Cerebellar nuclear complex (tissue), 1 donor: ENCODE results near the gene SEMA3D.

Experiments used
- DNase-seq, 2 experiments: peaks; one replicate each; lab custom pipeline; 2025; lab: John Stamatoyannopoulos, UW

SEMA3D gene

GRCh38 chr7:85184599-85185423, 2.0 kb downstream of the SEMA3D start:
- DNase-seq: no peak

DNA sequence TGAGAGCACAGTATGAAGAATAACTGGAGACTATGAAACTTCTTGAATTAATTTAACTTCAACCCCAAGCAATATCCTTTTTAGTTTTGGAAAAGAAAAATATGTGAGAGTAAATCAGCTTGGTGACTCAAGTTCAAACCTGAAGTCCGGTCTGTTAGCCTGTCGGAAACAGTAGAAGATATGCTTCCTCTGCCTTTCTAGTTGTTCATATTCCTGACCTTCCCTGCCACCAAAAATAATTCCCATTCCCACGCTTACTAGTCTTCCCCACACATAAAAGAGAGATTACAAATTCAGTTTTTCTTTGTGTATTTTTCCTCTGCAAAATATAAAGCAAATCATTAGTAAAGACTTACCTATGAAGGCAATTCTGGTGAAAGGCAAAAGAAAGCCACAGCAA, 3.6 kb downstream of the SEMA3D start:
- DNase-seq: no peak

DNA sequence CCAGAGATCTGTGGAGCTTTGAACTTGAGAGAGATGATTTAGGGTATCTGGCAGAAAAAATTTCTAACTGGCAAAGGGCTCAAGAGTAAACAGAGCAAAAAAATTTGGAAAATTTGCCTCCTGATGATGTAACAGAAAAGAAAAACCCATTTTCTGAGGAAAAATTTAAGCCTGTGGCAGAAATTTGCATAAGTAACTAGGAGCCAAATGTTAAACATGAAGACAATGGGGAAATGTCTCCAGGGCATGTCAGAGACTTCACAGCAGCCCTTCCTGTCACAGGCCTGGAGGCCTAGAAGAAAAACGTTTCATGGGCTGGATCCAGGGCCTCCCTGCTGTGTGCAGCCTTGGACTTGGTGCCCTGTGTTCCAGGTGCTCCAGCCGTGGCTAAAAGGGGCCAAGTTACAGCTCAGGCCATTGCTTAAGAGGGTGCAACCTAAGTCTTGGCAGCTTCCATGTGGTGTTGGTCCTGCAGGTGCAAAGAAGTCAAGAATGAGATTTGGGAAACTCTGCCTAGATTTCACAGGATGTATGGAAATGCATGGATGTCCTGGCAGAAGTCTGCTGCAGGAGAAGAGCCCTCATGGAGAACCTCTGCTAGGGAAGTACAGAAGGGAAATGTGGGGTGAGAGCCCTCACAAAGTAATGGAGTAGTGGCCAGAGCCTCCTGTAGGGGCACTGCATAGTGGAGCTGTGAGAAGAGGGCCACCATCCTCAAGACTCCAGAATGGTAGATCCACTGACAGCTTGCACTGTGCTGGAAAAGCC, 8.1 kb downstream of the SEMA3D start:
- DNase-seq: no peak

DNA sequence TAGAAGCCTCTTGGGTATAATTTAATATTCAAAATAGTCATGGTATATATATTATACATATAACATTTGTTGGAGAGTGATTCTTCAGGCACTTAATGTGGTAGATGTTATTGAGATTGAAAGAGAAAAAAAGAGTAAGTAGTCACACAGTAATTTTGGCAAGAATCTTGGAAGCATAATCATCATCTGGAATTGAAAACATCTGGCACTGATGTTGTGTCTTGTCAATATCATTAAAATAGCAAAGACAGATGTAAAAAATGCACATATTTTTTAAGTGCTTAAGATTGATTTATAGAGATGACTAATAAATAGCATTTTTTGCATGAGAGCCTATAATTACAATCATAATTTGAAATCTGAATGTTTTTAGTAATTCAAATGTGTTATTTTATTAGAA, 9.5 kb downstream of the SEMA3D start:
- no peak for DNase-seq

DNA sequence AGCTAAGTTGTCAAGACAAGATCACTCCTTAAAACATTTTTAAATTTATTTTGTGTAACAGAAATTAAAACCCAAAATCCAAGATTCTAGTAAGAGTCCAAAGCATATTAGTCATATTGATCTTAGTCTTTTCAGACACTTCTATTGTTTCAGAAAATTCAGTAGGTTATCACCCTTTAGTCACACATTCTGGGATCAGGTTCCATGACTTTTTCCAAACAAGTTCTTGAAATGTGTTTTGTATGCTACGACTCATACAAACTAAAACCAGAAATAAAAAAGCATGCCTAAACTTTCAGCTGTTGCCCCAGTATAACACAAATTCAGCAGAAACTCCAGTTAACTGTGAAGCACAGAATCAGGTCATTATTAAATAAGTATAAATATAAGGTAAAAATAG, 10.7 kb downstream of the SEMA3D start:
- no peak for DNase-seq

DNA sequence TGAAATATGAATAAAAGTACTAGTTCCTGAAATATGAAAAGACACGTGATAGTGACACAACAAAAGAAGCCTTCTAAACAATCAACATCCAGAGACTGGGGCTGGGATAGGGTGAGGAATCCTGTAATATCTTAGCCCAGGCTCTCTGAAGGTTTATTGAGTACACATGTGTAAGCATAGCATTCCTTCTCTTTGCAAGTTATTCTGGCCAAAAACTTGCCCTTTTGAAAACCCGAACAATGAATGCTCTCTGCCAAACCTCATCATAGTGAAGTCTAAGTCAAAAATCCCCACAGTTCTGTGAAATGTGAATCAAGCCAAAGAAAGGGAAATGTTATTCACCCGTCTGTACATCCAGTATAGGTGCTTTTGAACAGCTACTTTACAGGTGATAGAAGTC, 11.6 kb downstream of the SEMA3D start:
- no peak for DNase-seq

- no peak for DNase-seq
Observed at GRCh38 chr7:85172530-85172941, 14.3 kb downstream of the SEMA3D start.

DNA sequence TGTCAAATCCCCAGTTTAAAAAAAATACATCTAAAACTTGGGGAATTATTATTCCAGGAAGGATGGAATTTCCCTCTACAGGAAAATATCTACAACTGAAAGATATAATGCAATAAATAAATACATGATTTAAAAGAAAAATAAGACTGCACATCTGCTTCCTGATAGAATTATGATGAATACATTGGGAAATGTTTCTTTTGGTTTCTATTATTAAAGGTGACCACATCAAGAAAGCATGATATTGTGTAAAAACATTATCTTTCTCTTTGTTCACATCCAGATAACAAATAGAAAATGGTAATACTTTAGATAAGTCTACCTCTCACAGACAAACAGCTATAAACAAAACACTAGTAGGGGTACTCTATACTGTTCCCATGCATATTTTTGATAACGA, 19.2 kb downstream of the SEMA3D start:
- no peak for DNase-seq

DNA sequence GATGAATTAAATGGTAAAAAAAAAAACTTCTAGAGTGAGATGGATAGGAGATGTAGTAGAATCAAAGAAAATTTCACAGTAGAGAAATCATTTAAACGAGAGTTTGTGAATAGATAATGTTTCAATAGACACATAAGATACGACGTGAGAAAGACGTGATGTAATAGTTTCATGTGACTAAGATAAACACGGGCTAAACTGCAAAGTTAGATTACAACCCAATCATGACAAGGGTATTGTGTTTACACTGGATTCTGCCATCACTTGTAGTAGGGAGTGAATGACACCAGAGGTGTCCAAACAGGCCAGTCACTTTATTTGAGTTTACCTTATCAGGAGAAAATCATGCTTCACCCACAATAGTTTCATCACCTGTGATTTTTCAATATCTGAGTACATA, 21.6 kb downstream of the SEMA3D start:
- no peak for DNase-seq

DNA sequence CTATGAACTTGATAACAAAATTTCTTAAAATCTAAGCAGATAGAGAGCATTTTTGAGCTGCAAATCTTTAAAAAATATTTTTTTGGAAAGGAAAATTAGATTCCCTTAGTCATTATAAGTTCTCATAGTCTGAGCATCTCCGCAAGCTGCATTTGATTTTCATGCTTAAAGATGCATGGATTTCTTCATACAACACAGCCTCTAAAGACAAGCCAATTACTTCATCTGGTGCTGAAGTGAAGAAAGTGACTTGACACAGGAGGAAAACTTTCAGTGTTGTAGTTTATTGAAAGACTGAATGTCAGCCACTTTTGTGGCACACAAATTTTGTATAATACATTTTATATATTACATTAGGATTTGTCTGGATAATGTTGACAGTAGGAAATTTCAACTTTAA, 22.5 kb downstream of the SEMA3D start:
- no peak for DNase-seq

DNA sequence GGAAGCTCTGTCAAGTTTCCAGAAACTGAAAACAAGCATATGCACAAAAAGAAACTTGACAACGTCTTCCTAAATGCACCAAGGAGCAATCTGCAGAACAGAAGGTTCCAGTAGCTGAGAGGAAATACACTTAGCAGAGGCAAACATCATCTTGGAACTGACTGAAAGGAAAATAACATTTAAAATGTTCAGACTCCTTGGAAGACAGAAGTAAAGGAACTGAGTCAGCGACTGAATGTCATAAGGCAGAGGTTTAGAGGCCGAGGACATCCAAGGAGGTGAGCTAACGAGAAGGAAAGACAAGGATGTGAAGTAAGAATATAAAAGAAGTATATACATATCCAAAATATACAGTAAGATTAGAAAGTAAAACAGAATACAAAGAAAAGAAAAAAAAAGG, 24.1 kb downstream of the SEMA3D start:
- DNase-seq: no peak

GRCh38 chr7:85160223-85160622, 26.6 kb downstream of the SEMA3D start:
- no peak for DNase-seq

DNA sequence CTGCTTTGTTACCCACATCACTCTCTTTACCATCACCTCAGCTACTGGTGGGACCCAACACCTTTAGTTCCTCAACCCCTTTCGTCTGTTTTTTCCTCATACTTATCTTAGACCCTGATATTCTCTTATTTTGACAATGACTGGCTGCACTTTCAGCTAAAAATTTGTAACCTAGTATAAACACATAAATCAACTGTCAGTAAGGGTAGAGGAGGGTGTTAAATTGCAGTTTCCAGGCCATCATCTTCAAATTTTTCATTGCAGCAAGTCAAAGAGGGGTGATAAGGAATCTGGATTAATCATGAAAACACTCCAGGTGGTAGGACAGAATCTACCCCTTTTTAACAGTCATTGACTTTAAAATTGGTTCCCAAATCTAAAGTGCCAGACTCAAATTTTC, 27.9 kb downstream of the SEMA3D start:
- no peak for DNase-seq

- DNase-seq: no peak
Observed at GRCh38 chr7:85156661-85157208, 30.1 kb downstream of the SEMA3D start.

GRCh38 chr7:85154282-85154937, 32.4 kb downstream of the SEMA3D start:
- DNase-seq: no peak

- DNase-seq: no peak
Observed at GRCh38 chr7:85153715-85154114, 33.1 kb downstream of the SEMA3D start.

DNA sequence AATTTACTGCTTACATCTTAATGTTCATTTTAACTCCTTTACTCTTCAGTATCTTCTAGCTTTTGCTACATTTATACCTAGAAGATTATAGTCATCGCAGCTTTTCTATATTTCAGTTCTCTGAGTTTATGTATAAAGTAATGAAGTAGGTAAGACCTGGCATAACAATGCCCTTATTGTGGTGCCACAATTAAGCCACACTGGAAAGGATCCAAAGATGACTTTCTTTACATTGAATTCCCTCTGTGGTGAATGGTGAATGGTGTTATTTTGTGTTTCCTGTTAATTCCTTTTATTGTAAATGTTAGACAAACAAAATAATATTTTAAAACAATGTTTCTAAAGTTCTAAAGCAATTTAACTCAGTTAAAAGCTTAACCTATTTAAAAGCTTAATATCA, 36.2 kb downstream of the SEMA3D start:
- DNase-seq: no peak

DNA sequence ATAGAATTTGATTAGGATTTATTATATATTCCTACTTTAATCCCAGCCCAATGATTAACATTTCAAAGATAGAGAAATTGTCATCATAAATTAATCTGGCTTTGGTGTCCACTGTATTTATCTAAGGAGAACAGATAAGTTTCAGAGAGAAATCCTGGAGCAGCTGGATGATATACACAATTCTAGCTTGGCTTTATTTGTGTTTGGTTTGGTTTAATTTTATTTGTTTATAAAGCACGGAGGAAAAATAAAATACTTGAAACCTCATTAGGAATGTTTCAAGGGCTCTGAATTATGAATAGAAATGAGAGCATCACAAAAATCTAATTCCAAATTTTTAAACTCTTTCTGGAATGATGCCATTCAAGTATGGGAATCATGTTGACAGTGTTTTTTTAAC, 42.1 kb downstream of the SEMA3D start:
- DNase-seq: no peak

DNA sequence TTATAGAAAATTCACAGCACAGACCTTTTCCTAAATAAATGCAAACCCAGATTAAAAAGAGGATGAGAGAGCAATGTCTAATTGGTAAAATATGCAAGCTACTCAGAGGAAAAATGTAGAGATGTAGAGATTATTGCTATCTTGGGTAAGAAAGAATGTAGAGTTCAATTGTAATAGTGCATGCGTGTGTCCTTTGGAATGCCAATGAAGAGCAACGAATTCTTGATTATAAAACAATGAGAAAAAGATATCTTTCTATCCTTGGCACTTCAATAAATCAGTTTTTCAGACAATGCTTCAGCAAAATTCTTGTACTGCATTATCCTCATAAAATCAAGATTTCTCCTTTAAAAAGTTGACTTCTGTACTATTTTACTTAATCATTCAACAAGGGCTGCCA, 50.9 kb downstream of the SEMA3D start:
- DNase-seq: no peak

GRCh38 chr7:85133560-85133959, 53.3 kb downstream of the SEMA3D start:
- no peak for DNase-seq

GRCh38 chr7:85133006-85133405, 53.9 kb downstream of the SEMA3D start:
- DNase-seq: no peak

GRCh38 chr7:85130702-85131101, 56.2 kb downstream of the SEMA3D start:
- DNase-seq: no peak

- no peak for DNase-seq
Observed at GRCh38 chr7:85126383-85126782, 60.5 kb downstream of the SEMA3D start.
